ENCODE results near the gene PAMR1.

GRCh38 chr11:35507688-35508087, 17.7 kb downstream of the PAMR1 start:
- TF ChIP-seq POLR2A (IDR thresholded peaks at IDR 0.05; ENCODE audit: low read depth, low read length) (no peak), PAX5 (IDR thresholded peaks at IDR 0.05; ENCODE audit: insufficient read depth, low read length, severe bottlenecking) (no peak), TAF1 (IDR thresholded peaks at IDR 0.05; ENCODE audit: low read depth, low read length) (no peak)

Measured in GM12891 (cell line).